H1 (cell line): Measurements from ENCODE around the gene PDXP.

Experiments used
- ATF3 ChIP-seq: IDR thresholded peaks from 2 replicates; pipeline ENCODE4 v1.6.1; 2011; ENCODE audit warnings: low read depth, mild to moderate bottlenecking, low read length; ENCODE audit not compliant: insufficient read depth
- EZH2 ChIP-seq: fragments of 200-600 bp; sonication (generic); IDR thresholded peaks from 2 replicates; pipeline ENCODE4 v1.7.1; 2012; ENCODE audit warnings: low read depth, mild to moderate bottlenecking, moderate library complexity, low read length, inconsistent platforms; ENCODE audit not compliant: severe bottlenecking
- NRF1 ChIP-seq: IDR thresholded peaks from 2 replicates; pipeline ENCODE4 v1.6.1; 2011; ENCODE audit warnings: mild to moderate bottlenecking, low read depth, low read length, improper control_type of control experiment
- POLR2A ChIP-seq, 2 experiments: IDR thresholded peaks; 1 replicate in 1 of 2; 2 replicates in 1 of 2; pipeline ENCODE4 v1.6.1; 2011; ENCODE audit warnings: low read depth in 2 of 2, low read length in 2 of 2, mild to moderate bottlenecking in 2 of 2; ENCODE audit errors: control extremely low read depth in 1 of 2
- SRF ChIP-seq: IDR thresholded peaks from 2 replicates; pipeline ENCODE4 v1.6.1; 2011; ENCODE audit warnings: mild to moderate bottlenecking, low read depth, low read length, moderate library complexity
- TF ChIP-seq, protein P1 (sequence below), 3 experiments: IDR thresholded peaks; 1 replicate in 2 of 3; 2 replicates in 1 of 3; pipeline versions ENCODE4 v1.5.1 to v1.6.1; 2011; ENCODE audit warnings: low read length in 3 of 3, mild to moderate bottlenecking in 3 of 3, inconsistent platforms in 2 of 3, low read depth in 1 of 3, moderate library complexity in 1 of 3; ENCODE audit not compliant: insufficient read depth in 1 of 3; ENCODE audit errors: control extremely low read depth in 1 of 3

- TF ChIP-seq, protein P1, sequence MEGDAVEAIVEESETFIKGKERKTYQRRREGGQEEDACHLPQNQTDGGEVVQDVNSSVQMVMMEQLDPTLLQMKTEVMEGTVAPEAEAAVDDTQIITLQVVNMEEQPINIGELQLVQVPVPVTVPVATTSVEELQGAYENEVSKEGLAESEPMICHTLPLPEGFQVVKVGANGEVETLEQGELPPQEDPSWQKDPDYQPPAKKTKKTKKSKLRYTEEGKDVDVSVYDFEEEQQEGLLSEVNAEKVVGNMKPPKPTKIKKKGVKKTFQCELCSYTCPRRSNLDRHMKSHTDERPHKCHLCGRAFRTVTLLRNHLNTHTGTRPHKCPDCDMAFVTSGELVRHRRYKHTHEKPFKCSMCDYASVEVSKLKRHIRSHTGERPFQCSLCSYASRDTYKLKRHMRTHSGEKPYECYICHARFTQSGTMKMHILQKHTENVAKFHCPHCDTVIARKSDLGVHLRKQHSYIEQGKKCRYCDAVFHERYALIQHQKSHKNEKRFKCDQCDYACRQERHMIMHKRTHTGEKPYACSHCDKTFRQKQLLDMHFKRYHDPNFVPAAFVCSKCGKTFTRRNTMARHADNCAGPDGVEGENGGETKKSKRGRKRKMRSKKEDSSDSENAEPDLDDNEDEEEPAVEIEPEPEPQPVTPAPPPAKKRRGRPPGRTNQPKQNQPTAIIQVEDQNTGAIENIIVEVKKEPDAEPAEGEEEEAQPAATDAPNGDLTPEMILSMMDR (IDR thresholded peaks at IDR 0.05; ENCODE audit: control extremely low read depth in 1 of 3, insufficient read depth in 1 of 3, low read depth in 1 of 3, low read length in 3 of 3): no peak
- TF ChIP-seq NRF1 (no peak), EZH2 (no peak), POLR2A (IDR thresholded peaks at IDR 0.05; ENCODE audit: control extremely low read depth in 1 of 2, low read depth in 2 of 2, low read length in 2 of 2) (no peak), SRF (no peak), ATF3 (no peak)
Measured at GRCh38 chr22:37681001-37681424, 22.5 kb downstream of the PDXP start.
